ENCODE data around the gene DYNLRB1.

The DYNLRB1 gene

DNA sequence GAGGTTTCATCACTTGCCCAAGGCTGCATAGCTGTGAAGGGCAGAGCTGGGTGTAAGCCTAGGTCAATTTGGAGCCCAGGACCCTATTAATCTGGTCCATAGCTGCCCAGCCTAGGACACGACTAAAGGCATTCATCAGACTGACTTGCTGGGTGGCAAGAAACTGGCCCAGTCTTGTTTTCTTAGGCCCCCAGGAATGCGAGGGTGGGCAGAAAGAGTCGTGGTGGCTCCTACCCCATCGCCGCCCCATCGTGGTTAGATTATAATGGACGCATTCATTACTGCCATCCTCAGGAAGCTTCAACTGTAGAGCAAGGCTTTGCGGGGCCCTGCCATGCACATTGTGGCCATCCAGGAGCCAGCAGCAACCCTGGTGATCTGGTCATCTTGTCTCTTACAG is 16.1 kb downstream of the DYNLRB1 start:
- H3K9me2 ChIP-seq (replicated peaks; ENCODE audit: control insufficient read depth, low read length) = no peaks in the 10 kb centered on the region
- no peaks in the 10 kb centered on the region for H3K4me1 ChIP-seq (ENCODE audit: control insufficient read depth, low read length)
- no peak for TF ChIP-seq CTCF (IDR thresholded peaks at IDR 0.05; ENCODE audit: low read depth, low read length, poor library complexity, severe bottlenecking)
- TF ChIP-seq EZH2phosphoT487 (IDR thresholded peaks at IDR 0.05; ENCODE audit: borderline replicate concordance, low read length) = no peak
- H4K20me1 ChIP-seq (ENCODE audit: control insufficient read depth, insufficient read depth, low read depth, low read length) = no peaks in the 10 kb centered on the region
- no peaks in the 10 kb centered on the region for H3K27me3 ChIP-seq (ENCODE audit: control insufficient read depth, low read length)
- no peak overlapping the region for H3K4me3 ChIP-seq (ENCODE audit: low read length)
- no peak overlapping the region for H3K27ac ChIP-seq (ENCODE audit: low read depth, low read length)
- H3K36me3 ChIP-seq (ENCODE audit: control insufficient read depth, low read length) = peaks cover 69% of the 10 kb centered on the region
- no peaks in the 10 kb centered on the region for H3F3A ChIP-seq (ENCODE audit: control insufficient read depth, insufficient read depth)
- no peak overlapping the region for H3K4me2 ChIP-seq (ENCODE audit: low read length)
- H3K79me2 ChIP-seq (ENCODE audit: control insufficient read depth, low read length) = no peaks in the 10 kb centered on the region
- no peaks in the 10 kb centered on the region for H3K9me3 ChIP-seq (ENCODE audit: control insufficient read depth, insufficient read depth, low read length)

- no peaks in the 10 kb centered on the region for H4K20me1 ChIP-seq (ENCODE audit: control insufficient read depth, insufficient read depth, low read depth, low read length)
- peaks cover 68% of the 10 kb centered on the region for H3K36me3 ChIP-seq (ENCODE audit: control insufficient read depth, low read length)
- H3K4me3 ChIP-seq (ENCODE audit: low read length) = no peak overlapping the region
- no peaks in the 10 kb centered on the region for H3K9me3 ChIP-seq (ENCODE audit: control insufficient read depth, insufficient read depth, low read length)
- H3K4me2 ChIP-seq (ENCODE audit: low read length) = no peak overlapping the region
- H3K4me1 ChIP-seq (ENCODE audit: control insufficient read depth, low read length) = no peaks in the 10 kb centered on the region
- no peaks in the 10 kb centered on the region for H3K9me2 ChIP-seq (replicated peaks; ENCODE audit: control insufficient read depth, low read length)
- no peaks in the 10 kb centered on the region for H3K27me3 ChIP-seq (ENCODE audit: control insufficient read depth, low read length)
- no peak overlapping the region for H3K27ac ChIP-seq (ENCODE audit: low read depth, low read length)
- no peaks in the 10 kb centered on the region for H3F3A ChIP-seq (ENCODE audit: control insufficient read depth, insufficient read depth)
- H3K79me2 ChIP-seq (ENCODE audit: control insufficient read depth, low read length) = no peaks in the 10 kb centered on the region
- TF ChIP-seq EZH2phosphoT487 (IDR thresholded peaks at IDR 0.05; ENCODE audit: borderline replicate concordance, low read length) = no peak
- TF ChIP-seq CTCF (IDR thresholded peaks at IDR 0.05; ENCODE audit: low read depth, low read length, poor library complexity, severe bottlenecking) = no peak
Observed at GRCh38 chr20:34532756-34533155, 16.5 kb downstream of the DYNLRB1 start.

GRCh38 chr20:34534391-34535165 is 18.4 kb downstream of the DYNLRB1 start:
- Histone ChIP-seq H3K9me3 (ENCODE audit: control insufficient read depth, insufficient read depth, low read length) (no peaks in the 10 kb centered on the region), H3K36me3 (ENCODE audit: control insufficient read depth, low read length) (peaks cover 55% of the 10 kb centered on the region), H3K27ac (ENCODE audit: low read depth, low read length) (no peak overlapping the region), H3K4me2 (ENCODE audit: low read length) (no peak overlapping the region), H3F3A (ENCODE audit: control insufficient read depth, insufficient read depth) (no peaks in the 10 kb centered on the region), H4K20me1 (ENCODE audit: control insufficient read depth, insufficient read depth, low read depth, low read length) (no peaks in the 10 kb centered on the region), H3K27me3 (ENCODE audit: control insufficient read depth, low read length) (no peaks in the 10 kb centered on the region), H3K4me3 (ENCODE audit: low read length) (no peak overlapping the region), H3K4me1 (ENCODE audit: control insufficient read depth, low read length) (no peaks in the 10 kb centered on the region), H3K9me2 (replicated peaks; ENCODE audit: control insufficient read depth, low read length) (no peaks in the 10 kb centered on the region), H3K79me2 (ENCODE audit: control insufficient read depth, low read length) (no peaks in the 10 kb centered on the region)
- TF ChIP-seq EZH2phosphoT487 (IDR thresholded peaks at IDR 0.05; ENCODE audit: borderline replicate concordance, low read length) = no peak
- no peak for TF ChIP-seq CTCF (IDR thresholded peaks at IDR 0.05; ENCODE audit: low read depth, low read length, poor library complexity, severe bottlenecking)
